ENCODE measurements around the gene PTK6.

The PTK6 gene

DNA sequence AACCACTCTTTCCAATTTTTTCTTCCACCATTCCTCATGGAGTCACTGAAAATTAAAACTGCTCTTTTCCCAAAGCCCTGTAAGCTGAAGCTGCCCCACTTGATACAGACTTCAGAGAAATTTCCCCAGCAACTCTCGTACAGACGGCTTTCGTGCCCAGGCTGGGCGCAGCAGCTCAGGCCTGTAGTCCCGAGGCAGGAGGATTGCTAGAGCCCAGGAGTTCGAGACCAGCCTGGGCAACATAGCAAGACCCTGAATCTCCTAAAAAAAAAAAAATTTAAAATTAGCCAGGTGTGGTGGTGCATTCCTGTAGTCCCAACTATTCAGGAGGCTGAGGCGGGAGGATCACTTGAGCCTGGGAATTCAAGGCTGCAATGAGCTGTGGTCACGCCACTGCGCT, 10.0 kb downstream of the PTK6 start:
- H3K27ac ChIP-seq, result no peak overlapping the region
- TF ChIP-seq, protein P1, sequence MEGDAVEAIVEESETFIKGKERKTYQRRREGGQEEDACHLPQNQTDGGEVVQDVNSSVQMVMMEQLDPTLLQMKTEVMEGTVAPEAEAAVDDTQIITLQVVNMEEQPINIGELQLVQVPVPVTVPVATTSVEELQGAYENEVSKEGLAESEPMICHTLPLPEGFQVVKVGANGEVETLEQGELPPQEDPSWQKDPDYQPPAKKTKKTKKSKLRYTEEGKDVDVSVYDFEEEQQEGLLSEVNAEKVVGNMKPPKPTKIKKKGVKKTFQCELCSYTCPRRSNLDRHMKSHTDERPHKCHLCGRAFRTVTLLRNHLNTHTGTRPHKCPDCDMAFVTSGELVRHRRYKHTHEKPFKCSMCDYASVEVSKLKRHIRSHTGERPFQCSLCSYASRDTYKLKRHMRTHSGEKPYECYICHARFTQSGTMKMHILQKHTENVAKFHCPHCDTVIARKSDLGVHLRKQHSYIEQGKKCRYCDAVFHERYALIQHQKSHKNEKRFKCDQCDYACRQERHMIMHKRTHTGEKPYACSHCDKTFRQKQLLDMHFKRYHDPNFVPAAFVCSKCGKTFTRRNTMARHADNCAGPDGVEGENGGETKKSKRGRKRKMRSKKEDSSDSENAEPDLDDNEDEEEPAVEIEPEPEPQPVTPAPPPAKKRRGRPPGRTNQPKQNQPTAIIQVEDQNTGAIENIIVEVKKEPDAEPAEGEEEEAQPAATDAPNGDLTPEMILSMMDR (conservative IDR thresholded peaks at IDR 0.05), result no peak

DNA sequence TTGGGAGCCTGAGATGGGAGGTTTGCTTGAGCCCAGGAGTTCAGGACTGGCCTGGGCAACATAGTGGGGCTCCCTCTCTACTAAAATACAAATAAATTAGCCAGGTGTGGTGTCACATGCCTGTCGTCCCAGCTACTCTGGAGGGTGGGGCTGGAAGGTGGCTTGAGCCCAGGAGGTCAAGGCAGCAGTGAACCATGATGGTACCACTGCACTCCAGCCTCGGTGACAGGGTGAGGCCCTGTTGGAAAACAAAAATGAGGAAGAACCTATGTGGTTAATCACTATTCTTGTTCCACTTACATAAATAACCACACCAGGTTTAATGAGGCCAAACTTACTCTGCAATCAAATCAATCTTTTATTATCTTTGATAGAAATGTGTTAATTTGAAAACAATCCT, 11.2 kb downstream of the PTK6 start:
- H3K27ac ChIP-seq, result no peak overlapping the region
- TF ChIP-seq, protein P1 (conservative IDR thresholded peaks at IDR 0.05), result no peak

DNA sequence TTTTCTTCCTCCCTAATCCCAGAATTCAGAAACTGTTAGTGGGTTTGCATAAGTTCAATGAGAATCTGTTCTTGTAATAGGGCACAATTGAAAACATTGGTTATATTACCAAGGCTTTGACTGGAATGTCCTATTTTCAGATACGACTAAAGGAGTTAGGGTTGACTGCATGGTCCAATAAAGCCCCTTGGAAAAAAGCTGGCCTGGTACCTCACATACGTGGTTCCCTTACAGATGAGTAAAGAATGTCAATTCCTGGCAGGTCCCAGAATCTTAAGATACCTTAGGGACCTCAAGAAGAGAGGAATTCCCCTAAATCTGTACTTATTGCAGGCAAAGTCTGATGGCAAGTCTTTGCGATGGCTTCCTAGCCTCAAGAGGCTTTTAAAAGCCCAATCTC, 12.0 kb downstream of the PTK6 start:
- TF ChIP-seq, protein P1 (conservative IDR thresholded peaks at IDR 0.05), result no peak
- no peak overlapping the region for H3K27ac ChIP-seq

DNA sequence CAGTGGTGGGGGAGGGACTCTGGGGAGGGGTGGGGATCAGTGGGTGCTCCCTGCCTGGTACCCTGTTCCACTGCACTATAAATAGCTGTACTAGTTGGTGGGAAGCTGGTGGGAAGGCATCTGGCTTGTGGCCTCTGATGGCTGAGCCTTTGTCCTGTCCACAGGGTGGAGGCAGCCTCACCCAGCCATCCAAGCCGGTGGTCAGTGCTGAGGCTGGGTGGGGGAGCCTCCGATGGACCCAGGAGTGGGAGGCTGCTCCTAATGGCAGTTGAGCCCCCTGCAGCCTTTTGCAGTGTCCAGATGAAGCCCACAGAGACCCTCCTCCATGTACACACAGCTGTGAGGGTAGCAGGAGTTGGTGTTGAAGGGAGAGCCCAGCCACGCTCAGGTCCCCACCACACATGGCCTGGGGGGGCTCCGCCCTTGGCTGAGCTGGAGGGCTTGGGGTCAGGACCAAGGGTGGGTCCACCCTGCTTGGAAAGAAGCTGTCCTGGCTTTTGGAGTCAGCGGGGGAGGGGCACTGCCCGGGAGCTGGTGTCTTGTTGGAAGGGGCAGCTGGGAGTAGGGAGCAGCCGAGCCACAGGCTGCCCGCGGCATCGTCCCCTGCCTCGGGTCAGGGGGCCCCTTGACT, 14.1 kb downstream of the PTK6 start:
- H3K27ac ChIP-seq, result peak overlapping the region; percentile 96; the same call in 1 of the 2 replicates
- TF ChIP-seq, protein P1 (conservative IDR thresholded peaks at IDR 0.05), result no peak

DNA sequence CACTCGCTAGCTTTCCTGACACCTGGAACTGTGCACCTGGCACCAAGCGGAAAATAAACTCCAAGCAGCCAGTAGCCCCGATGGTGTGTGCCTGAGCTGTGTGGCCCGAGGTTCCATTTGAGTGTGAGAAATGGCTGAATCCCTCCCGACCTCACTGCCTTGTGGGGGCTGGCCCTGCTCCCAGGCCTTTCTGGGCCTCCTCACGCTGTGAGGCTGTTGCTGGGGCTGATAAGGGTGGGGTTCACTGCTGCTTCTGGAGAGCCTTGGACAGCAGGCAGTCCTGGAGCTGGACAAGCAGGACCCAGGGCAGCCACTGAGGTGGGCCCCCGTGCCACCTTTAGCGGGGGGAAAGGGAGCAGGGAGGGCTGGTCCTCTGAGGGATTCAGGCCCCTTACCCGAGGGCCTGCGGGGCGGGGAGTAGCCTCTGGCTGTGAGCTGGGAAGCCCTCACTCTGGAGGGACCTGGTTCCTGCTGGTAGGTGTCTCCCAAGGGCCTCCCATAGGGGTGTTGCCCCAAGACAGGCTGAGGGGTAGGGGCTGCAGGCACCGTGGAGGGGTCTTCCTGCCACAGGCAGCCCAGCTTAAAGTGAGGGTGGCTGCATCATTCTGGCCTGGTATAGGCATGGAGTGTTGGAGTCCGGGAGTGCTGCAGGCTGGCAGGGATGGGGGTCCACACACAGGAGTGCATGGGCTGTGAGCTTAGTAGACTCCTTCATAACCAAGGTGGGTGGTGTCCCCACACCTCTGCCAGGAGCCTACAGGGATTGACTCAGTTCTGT, 14.9 kb downstream of the PTK6 start:
- TF ChIP-seq, protein P1 (conservative IDR thresholded peaks at IDR 0.05), result no peak
- H3K27ac ChIP-seq, result peak overlapping the region; percentile 96; the same call in 1 of the 2 replicates

DNA sequence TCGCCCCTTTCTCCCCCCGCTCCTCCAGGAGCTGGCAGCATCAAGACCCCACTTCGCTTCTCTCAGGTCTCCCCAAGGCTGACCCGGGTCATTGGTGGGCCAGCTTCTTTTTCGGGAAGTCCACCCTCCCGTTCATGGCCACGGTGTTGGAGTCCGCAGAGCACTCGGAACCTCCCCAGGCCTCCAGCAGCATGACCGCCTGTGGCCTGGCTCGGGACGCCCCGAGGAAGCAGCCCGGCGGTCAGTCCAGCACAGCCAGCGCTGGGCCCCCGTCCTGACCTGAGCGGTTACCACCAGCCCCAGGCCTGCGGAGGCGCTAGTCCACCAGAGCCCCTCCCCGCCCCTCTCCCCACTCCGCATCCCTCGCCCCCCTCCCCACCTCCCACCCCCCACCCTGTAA, 15.6 kb downstream of the PTK6 start:
- peak overlapping the region; percentile 96 for H3K27ac ChIP-seq
- TF ChIP-seq, protein P1 (conservative IDR thresholded peaks at IDR 0.05), result 0 out of 2 replicates have a peak, but pooled peaks have one; percentile 7

DNA sequence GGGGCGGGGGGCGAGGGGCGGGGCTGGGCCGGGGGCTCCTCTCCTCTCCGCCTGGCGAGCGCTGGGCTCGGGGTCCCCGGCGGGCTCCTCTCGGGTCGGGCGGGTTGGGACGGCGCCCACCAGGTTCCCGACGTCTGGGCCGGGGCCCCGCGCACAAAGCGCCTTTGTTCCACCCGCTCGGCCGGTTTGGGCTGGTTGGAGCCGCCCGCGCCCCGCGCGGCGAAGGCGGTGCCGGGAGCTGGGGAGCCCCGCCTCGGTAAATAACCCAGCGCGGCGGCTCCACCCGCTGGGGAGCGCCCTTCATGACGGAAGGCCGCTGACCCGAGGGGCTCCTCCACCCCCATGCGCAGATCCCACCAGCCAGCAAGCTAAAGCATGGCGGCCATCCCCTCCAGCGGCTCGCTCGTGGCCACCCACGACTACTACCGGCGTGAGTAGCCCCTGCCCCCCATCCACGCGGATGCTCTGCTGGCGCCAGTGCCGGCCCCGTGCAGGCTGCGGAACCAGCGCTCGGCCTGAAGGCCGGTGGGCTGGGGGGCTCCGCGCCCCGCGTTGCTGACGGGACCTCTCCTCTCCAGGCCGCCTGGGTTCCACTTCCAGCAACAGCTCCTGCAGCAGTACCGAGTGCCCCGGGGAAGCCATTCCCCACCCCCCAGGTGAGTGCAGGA, 16.1 kb downstream of the PTK6 start:
- H3K27ac ChIP-seq, result peak overlapping the region; percentile 96
- TF ChIP-seq, protein P1 (conservative IDR thresholded peaks at IDR 0.05), result no peak
